ENCODE measurements around the gene MRTFA. TPM values are rescaled to one million over a fixed set of nuclear protein-coding genes. Genes with fewer than 3 reads are reported as not detected.
"Not testable (repeated sequence)": the region's sequence is repeated elsewhere in the genome, so short reads cannot be mapped to it uniquely, and the experiment has no call there.

Gene MRTFA
- total RNA-seq, 4 donors from 2014 or later, result 59.7 to 163 (median 111) TPM

- intact Hi-C loops (cut with DNase I; ENCODE audit: low total_unique reads), result no loop called here
- no peak for DNase-seq (ENCODE audit: low spot score in 2 of 2)
- WGBS, 2 donors, result 76 to 85% methylated on average over 3 of the region's 3 CpGs
These were observed 76.0 kb downstream of the MRTFA start for GRCh38 chr22:40560551-40560950.

GRCh38 chr22:40557972-40558371, 78.5 kb downstream of the MRTFA start:
- WGBS, 2 donors, result 93 to 98% methylated on average over 2 of the region's 2 CpGs
- intact Hi-C loops (cut with DNase I; ENCODE audit: low total_unique reads), result no loop called here
- TF ChIP-seq CTCF (IDR thresholded peaks at IDR 0.05), result no peak
- no peak for TF ChIP-seq POLR2A (IDR thresholded peaks at IDR 0.05)
- no peak overlapping the region for H3K4me3 ChIP-seq (ENCODE audit: low read depth, poor library complexity, severe bottlenecking)
- DNase-seq (ENCODE audit: low spot score in 2 of 2), result no peak

More at GRCh38 chr22:40560551-40560950, 76.0 kb downstream of the MRTFA start:
- no peak overlapping the region for H3K4me3 ChIP-seq (ENCODE audit: low read depth, poor library complexity, severe bottlenecking)
- TF ChIP-seq POLR2A (IDR thresholded peaks at IDR 0.05), result no peak
- TF ChIP-seq CTCF (IDR thresholded peaks at IDR 0.05), result no peak

- H3K4me3 ChIP-seq (ENCODE audit: low read depth, poor library complexity, severe bottlenecking), result no peak overlapping the region
- DNase-seq (ENCODE audit: low spot score in 2 of 2), result no peak
- intact Hi-C loops (cut with DNase I; ENCODE audit: low total_unique reads), result no loop called here
- WGBS, 2 donors, result 77 to 85% methylated on average over 1 of the region's 1 CpG
- no peak for TF ChIP-seq POLR2A (IDR thresholded peaks at IDR 0.05)
- TF ChIP-seq CTCF (IDR thresholded peaks at IDR 0.05), result no peak
These were observed 79.9 kb downstream of the MRTFA start for GRCh38 chr22:40556641-40557040.

- H3K4me3 ChIP-seq (ENCODE audit: low read depth, poor library complexity, severe bottlenecking); intact Hi-C loops (cut with DNase I; ENCODE audit: low total_unique reads); DNase-seq (ENCODE audit: low spot score in 2 of 2): not testable (repeated sequence)
- WGBS, 2 donors, result 100% methylated on average over 1 of the region's 1 CpG
These were observed 82.5 kb downstream of the MRTFA start for GRCh38 chr22:40554023-40554422.

GRCh38 chr22:40553014-40553554, 83.4 kb downstream of the MRTFA start:
- TF ChIP-seq CTCF (IDR thresholded peaks at IDR 0.05) (no peak), POLR2A (IDR thresholded peaks at IDR 0.05) (no peak)
- intact Hi-C loops (cut with DNase I; ENCODE audit: low total_unique reads), result no loop called here
- no peak for DNase-seq (ENCODE audit: low spot score in 2 of 2)
- 87 to 90% methylated on average over 7 of the region's 7 CpGs for WGBS, 2 donors
- no peak overlapping the region for H3K4me3 ChIP-seq (ENCODE audit: low read depth, poor library complexity, severe bottlenecking)

- DNase-seq (ENCODE audit: low spot score in 2 of 2), result no peak
- no peak overlapping the region for H3K4me3 ChIP-seq (ENCODE audit: low read depth, poor library complexity, severe bottlenecking)
- TF ChIP-seq POLR2A (IDR thresholded peaks at IDR 0.05) (no peak), CTCF (IDR thresholded peaks at IDR 0.05) (no peak)
- intact Hi-C loops (cut with DNase I; ENCODE audit: low total_unique reads), result no loop called here
- 88 to 96% methylated on average over 9 of the region's 9 CpGs for WGBS, 2 donors
These were observed 84.4 kb downstream of the MRTFA start for GRCh38 chr22:40552070-40552469.

Data from lower leg skin (tissue), 4 donors.